MM.1S (cell line): ENCODE results near the gene RITA1.

ENCODE experiments used
- EZH2 ChIP-seq: fragments of 300-600 bp; sonication (generic); optimal IDR thresholded peaks from 2 replicates; pipeline ENCODE3; 2017; ENCODE audit warnings: low read depth, mild to moderate bottlenecking, antibody characterized with exemption, low read length, mixed read lengths
- TF ChIP-seq, protein P1 (sequence below): fragments of 300-600 bp; sonication (generic); IDR thresholded peaks from 2 replicates; pipeline ENCODE4 v1.5.1; 2016; ENCODE audit warnings: antibody characterized with exemption, low read length, mixed read lengths

DNA sequence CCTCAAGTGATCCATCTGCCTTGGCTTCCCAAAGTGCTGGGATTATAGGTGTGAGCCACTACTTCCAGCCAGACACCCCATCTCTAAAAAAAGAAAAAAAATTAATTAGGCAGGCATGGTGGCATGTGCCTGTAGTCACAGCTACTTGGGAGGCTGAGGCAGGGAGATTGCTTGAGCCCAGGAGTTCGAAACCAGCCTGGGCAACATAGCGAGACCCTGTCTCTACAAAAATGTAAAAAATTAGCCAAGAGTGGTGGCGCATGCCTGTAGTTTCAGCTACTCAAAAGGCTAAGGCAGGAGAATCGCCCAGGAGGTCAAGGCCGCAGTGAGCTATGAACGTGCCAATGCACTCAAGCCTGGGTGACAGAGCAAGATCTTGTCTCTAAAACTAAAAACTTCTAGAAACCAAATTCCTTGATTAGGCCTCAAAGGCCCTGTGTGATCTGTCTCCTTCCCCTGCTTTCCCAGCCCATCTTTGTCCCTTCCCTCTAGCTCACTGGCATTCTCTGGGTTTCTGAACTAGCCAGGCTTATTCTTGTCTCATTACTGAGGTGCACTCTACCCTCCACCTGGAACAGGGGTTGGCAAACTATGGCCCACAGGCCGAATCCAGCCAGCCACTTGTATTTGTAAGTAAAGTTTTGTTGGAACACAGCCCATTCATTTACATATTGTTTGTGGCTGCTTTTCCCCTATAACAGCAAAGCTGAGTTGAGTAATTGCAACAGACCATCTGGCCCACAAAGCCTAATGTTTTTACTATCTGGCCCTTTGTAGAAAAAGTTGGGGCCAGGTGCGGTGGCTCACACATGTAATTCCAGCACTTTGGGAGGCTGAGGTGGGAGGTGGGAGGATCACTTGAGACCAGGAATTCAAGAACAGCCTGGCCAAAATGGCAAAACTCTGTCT lies 18.6 kb downstream of the RITA1 start:
- TF ChIP-seq, protein P1, sequence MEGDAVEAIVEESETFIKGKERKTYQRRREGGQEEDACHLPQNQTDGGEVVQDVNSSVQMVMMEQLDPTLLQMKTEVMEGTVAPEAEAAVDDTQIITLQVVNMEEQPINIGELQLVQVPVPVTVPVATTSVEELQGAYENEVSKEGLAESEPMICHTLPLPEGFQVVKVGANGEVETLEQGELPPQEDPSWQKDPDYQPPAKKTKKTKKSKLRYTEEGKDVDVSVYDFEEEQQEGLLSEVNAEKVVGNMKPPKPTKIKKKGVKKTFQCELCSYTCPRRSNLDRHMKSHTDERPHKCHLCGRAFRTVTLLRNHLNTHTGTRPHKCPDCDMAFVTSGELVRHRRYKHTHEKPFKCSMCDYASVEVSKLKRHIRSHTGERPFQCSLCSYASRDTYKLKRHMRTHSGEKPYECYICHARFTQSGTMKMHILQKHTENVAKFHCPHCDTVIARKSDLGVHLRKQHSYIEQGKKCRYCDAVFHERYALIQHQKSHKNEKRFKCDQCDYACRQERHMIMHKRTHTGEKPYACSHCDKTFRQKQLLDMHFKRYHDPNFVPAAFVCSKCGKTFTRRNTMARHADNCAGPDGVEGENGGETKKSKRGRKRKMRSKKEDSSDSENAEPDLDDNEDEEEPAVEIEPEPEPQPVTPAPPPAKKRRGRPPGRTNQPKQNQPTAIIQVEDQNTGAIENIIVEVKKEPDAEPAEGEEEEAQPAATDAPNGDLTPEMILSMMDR: no peak
- no peak for TF ChIP-seq EZH2
